GM06990 (cell line): ENCODE data around the gene PRKACB.

ENCODE experiments used
- DNase-seq: peaks from one replicate; pipeline ENCODE4 v3.0.0-alpha.2; 2011; ENCODE audit not compliant: insufficient read length; ENCODE audit errors: extremely low read depth
- H3K27me3 ChIP-seq: replicated peaks from 2 replicates; pipeline ENCODE4 v1.6.0; 2011; ENCODE audit warnings: low read length; ENCODE audit not compliant: control insufficient read depth, insufficient read depth
- H3K36me3 ChIP-seq: 2 replicates; pipeline ENCODE4 v1.5.1; 2011; ENCODE audit warnings: low read length; ENCODE audit not compliant: control insufficient read depth, insufficient read depth
- H3K4me3 ChIP-seq: replicated peaks from 2 replicates; pipeline ENCODE4 v1.5.1; 2011; ENCODE audit warnings: low read depth, mild to moderate bottlenecking, control low read depth, low read length
- CTCF ChIP-seq: IDR thresholded peaks from 2 replicates; pipeline ENCODE4 v1.5.1; 2011; ENCODE audit warnings: low read length, control low read depth, mild to moderate bottlenecking, inconsistent platforms; ENCODE audit not compliant: insufficient read depth, poor library complexity, severe bottlenecking

PRKACB gene

GRCh38 chr1:84247425-84248220, 103.6 kb downstream of the PRKACB start:
- Histone ChIP-seq H3K36me3 (no peaks in the 10 kb centered on the region), H3K4me3 (no peak overlapping the region), H3K27me3 (no peaks in the 10 kb centered on the region)
- DNase-seq = no peak
- TF ChIP-seq CTCF = no peak

GRCh38 chr1:84250668-84251067, 106.6 kb downstream of the PRKACB start:
- no peak for DNase-seq
- H3K4me3 ChIP-seq = no peak overlapping the region
- H3K36me3 ChIP-seq = no peaks in the 10 kb centered on the region
- no peak for TF ChIP-seq CTCF
- no peaks in the 10 kb centered on the region for H3K27me3 ChIP-seq

- H3K27me3 ChIP-seq = no peaks in the 10 kb centered on the region
- no peak for DNase-seq
- no peak for TF ChIP-seq CTCF
- no peaks in the 10 kb centered on the region for H3K36me3 ChIP-seq
- no peak overlapping the region for H3K4me3 ChIP-seq
Observed at GRCh38 chr1:84253036-84253435, 109.0 kb downstream of the PRKACB start.

- TF ChIP-seq CTCF = no peak
- Histone ChIP-seq H3K4me3 (no peak overlapping the region), H3K27me3 (no peaks in the 10 kb centered on the region), H3K36me3 (no peaks in the 10 kb centered on the region)
- no peak for DNase-seq
Observed at GRCh38 chr1:84253891-84254290, 109.8 kb downstream of the PRKACB start.

- Histone ChIP-seq H3K36me3 (no peaks in the 10 kb centered on the region), H3K27me3 (no peaks in the 10 kb centered on the region), H3K4me3 (no peak overlapping the region)
- no peak for TF ChIP-seq CTCF
- DNase-seq = no peak
Observed at GRCh38 chr1:84254703-84255238, 110.7 kb downstream of the PRKACB start.
